ENCODE measurements around the gene MINAR1.

DNA sequence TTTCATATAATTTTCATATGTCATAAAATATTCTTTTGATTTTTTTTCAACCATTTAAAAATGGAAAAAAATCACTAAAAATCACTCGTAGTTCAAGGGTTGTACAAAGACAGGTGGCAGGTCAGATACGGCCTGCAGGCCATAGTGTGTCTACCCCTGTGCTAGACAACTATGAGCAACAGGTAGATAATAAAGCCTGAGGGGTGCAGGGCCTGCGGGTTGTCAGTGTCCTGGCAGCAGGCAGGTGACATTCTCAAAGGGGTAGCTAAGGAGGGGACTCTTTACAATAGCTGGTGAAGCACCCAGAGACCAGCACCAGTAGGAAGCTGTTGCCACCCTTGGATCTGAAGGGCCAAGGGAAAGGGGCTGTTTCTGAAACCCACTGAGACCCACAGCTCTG, 34.4 kb downstream of the MINAR1 start:
- TF ChIP-seq, protein P1, sequence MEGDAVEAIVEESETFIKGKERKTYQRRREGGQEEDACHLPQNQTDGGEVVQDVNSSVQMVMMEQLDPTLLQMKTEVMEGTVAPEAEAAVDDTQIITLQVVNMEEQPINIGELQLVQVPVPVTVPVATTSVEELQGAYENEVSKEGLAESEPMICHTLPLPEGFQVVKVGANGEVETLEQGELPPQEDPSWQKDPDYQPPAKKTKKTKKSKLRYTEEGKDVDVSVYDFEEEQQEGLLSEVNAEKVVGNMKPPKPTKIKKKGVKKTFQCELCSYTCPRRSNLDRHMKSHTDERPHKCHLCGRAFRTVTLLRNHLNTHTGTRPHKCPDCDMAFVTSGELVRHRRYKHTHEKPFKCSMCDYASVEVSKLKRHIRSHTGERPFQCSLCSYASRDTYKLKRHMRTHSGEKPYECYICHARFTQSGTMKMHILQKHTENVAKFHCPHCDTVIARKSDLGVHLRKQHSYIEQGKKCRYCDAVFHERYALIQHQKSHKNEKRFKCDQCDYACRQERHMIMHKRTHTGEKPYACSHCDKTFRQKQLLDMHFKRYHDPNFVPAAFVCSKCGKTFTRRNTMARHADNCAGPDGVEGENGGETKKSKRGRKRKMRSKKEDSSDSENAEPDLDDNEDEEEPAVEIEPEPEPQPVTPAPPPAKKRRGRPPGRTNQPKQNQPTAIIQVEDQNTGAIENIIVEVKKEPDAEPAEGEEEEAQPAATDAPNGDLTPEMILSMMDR (IDR thresholded peaks at IDR 0.05): no peak
- TF ChIP-seq POLR2AphosphoS5 (IDR thresholded peaks at IDR 0.05) (no peak), POLR2A (IDR thresholded peaks at IDR 0.05) (no peak)

All from gastroesophageal sphincter (tissue), 3 donors.